ENCODE results near the gene LCN15.

DNA sequence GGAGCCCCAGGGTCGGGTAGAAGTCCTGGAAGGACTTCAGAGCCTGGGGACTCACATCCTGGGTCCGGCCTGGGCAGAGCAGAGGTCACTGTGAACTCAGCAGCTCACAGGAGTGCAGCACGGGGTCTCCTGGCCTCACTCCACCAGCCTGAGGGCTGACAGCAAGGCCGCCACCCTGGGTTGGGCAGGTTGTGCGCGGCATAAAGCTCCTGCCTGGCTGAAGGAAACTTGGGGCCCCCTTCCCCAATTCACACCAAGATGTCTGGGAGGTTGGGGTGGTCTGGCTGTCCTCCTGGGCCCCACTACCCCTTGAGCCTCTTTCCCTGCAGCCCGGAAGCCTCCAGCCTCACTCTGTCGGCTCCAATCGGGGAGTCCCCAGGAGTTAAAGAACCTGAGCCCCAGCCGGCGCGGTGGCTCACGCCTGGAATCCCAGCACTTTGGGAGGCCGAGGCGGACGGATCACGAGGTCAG lies 2.1 kb downstream of the LCN15 start:
- no peak for TF ChIP-seq POLR2A (IDR thresholded peaks at IDR 0.05)
- TF ChIP-seq CTCF (IDR thresholded peaks at IDR 0.05), result no peak
- TF ChIP-seq EP300 (IDR thresholded peaks at IDR 0.05; ENCODE audit: low read depth), result no peak
- no peak for TF ChIP-seq POLR2AphosphoS5 (IDR thresholded peaks at IDR 0.05)

Data from transverse colon (tissue), 4 donors.